HepG2 (cell line): ENCODE data around the gene AFDN. TPM values are rescaled to one million over a fixed set of nuclear protein-coding genes. Genes with fewer than 3 reads are reported as not detected.

Source experiments
- AHDC1 ChIP-seq: sonication (generic); formaldehyde crosslinking; IDR thresholded peaks from 2 replicates; pipeline ENCODE4 v1.5.1; 2020; ENCODE audit warnings: mild to moderate bottlenecking, missing genetic modification reagents, borderline replicate concordance
- CHD2 ChIP-seq: IDR thresholded peaks from 2 replicates; pipeline ENCODE4 v1.6.1; 2011; ENCODE audit warnings: low read depth, low read length, improper control_type of control experiment
- RAD21 ChIP-seq: fragments of 450-650 bp; formaldehyde crosslinking; IDR thresholded peaks from 2 replicates; pipeline ENCODE4 v1.5.0; 2020; ENCODE audit warnings: mild to moderate bottlenecking
- SP2 ChIP-seq: sonication (generic); formaldehyde crosslinking; IDR thresholded peaks from 2 replicates; pipeline ENCODE4 v1.5.1; 2020; ENCODE audit warnings: mild to moderate bottlenecking, missing genetic modification reagents
- ZFP91 ChIP-seq: sonication (generic); formaldehyde crosslinking; IDR thresholded peaks from 2 replicates; pipeline ENCODE4 v1.9.0; 2022; ENCODE audit warnings: missing genetic modification reagents, mild to moderate bottlenecking, borderline replicate concordance
- ZNF446 ChIP-seq: sonication (generic); formaldehyde crosslinking; IDR thresholded peaks from 2 replicates; pipeline ENCODE4 v1.5.0; 2020; ENCODE audit warnings: mild to moderate bottlenecking, missing genetic modification reagents
- ZNF777 ChIP-seq: sonication (generic); formaldehyde crosslinking; IDR thresholded peaks from 2 replicates; pipeline ENCODE4 v1.4.0; 2020; ENCODE audit warnings: missing genetic modification reagents
- ZNF83 ChIP-seq: sonication (generic); formaldehyde crosslinking; IDR thresholded peaks from 2 replicates; pipeline ENCODE4 v1.4.0; 2020; ENCODE audit warnings: missing genetic modification reagents, mild to moderate bottlenecking, borderline replicate concordance
- polyA plus RNA-seq, 8 experiments: library from polyadenylated mRNA; depleted of rRNA in 3 of 8; stranded (reverse) in 7 of 8; unstranded in 1 of 8; fragments of >200 nt; fragmentation: Illumina TruSeq in 4 of 8; extraction: Trizol in 4 of 8; gene quantifications; 2 replicates each; pipeline versions ENCODE4 v1.2.1 to v1.2.3, GENCODE V29; 2011 to 2016; ENCODE audit warnings: low read depth in 4 of 8, missing spikeins in 1 of 8, mixed read lengths in 1 of 8; ENCODE audit not compliant: insufficient read depth in 1 of 8
- total RNA-seq, 5 experiments: library from RNA; depleted of rRNA; stranded (reverse); fragments of >200 nt; fragmentation: Illumina TruSeq; extraction: Trizol; gene quantifications; 2 replicates each; pipeline ENCODE4 v1.2.3, GENCODE V29; 2016; ENCODE audit warnings: low read depth in 1 of 5
- TF ChIP-seq, protein P1 (sequence below): sonication (generic); formaldehyde crosslinking; IDR thresholded peaks from 2 replicates; pipeline ENCODE4 v1.5.0; 2020; ENCODE audit warnings: mild to moderate bottlenecking, missing genetic modification reagents, moderate library complexity
- TF ChIP-seq, protein P2 (sequence below): IDR thresholded peaks from 2 replicates; pipeline ENCODE4 v1.6.1; 2016; ENCODE audit warnings: missing biosample characterization, missing genetic modification reagents, low read depth
- TF ChIP-seq, protein P3 (sequence below): sonication (generic); formaldehyde crosslinking; IDR thresholded peaks from 2 replicates; pipeline ENCODE4 v1.4.0; 2020; ENCODE audit warnings: mild to moderate bottlenecking, missing genetic modification reagents

AFDN gene
- total and polyA plus RNA-seq, 2 of the 13 experiments (the other 11 are each of a cell fraction or from before 2014, with no cell fraction given), result 136 to 151 TPM

- TF ChIP-seq, protein P1, sequence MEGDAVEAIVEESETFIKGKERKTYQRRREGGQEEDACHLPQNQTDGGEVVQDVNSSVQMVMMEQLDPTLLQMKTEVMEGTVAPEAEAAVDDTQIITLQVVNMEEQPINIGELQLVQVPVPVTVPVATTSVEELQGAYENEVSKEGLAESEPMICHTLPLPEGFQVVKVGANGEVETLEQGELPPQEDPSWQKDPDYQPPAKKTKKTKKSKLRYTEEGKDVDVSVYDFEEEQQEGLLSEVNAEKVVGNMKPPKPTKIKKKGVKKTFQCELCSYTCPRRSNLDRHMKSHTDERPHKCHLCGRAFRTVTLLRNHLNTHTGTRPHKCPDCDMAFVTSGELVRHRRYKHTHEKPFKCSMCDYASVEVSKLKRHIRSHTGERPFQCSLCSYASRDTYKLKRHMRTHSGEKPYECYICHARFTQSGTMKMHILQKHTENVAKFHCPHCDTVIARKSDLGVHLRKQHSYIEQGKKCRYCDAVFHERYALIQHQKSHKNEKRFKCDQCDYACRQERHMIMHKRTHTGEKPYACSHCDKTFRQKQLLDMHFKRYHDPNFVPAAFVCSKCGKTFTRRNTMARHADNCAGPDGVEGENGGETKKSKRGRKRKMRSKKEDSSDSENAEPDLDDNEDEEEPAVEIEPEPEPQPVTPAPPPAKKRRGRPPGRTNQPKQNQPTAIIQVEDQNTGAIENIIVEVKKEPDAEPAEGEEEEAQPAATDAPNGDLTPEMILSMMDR (CRISPR knock-in tag), result peak; percentile 66
- no peak for TF ChIP-seq ZNF83
- TF ChIP-seq ZNF446 (CRISPR knock-in tag), result no peak
- peak; percentile 62 for TF ChIP-seq ZFP91 (CRISPR knock-in tag)
- TF ChIP-seq, protein P2, sequence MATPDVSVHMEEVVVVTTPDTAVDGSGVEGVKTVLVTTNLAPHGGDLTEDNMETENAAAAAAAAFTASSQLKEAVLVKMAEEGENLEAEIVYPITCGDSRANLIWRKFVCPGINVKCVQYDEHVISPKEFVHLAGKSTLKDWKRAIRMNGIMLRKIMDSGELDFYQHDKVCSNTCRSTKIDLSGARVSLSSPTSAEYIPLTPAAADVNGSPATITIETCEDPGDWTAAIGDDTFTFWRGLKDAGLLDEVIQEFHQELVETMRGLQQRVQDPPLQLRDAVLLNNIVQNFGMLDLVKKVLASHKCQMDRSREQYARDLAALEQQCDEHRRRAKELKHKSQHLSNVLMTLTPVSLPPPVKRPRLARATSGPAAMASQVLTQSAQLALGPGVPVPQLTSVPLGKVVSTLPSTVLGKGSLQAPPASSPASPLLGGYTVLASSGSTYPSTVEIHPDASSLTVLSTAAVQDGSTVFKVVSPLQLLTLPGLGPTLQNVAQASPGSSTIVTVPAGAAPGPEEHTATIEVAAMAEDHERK (CRISPR knock-in tag), result peak; percentile 75; the same call in 1 of the 2 replicates
- peak; percentile 89 for TF ChIP-seq RAD21
- TF ChIP-seq ZNF777 (CRISPR knock-in tag), result peak; percentile 90
- TF ChIP-seq, protein P3, sequence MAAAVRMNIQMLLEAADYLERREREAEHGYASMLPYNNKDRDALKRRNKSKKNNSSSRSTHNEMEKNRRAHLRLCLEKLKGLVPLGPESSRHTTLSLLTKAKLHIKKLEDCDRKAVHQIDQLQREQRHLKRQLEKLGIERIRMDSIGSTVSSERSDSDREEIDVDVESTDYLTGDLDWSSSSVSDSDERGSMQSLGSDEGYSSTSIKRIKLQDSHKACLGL (CRISPR knock-in tag), result no peak
- TF ChIP-seq CHD2, result 0 out of 2 replicates have a peak, but pooled peaks have one; percentile 32
- TF ChIP-seq SP2, result no peak; the same call in 1 of the 2 replicates
- TF ChIP-seq AHDC1 (CRISPR knock-in tag), result peak; percentile 39; the same call in 1 of the 2 replicates
Measured at GRCh38 chr6:167826230-167826895, 348 bp upstream of the AFDN start (continued).
